ENCODE data around the gene TREML4. TPM values are rescaled to one million over a fixed set of nuclear protein-coding genes. Genes with fewer than 3 reads are reported as not detected.

The TREML4 gene
- total RNA-seq, 1 donor from 2014 or later: not detected

- Histone ChIP-seq H3K4me2 (ENCODE audit: low read length) (no peak overlapping the region), H3K36me3 (ENCODE audit: insufficient read depth, low read length) (no peaks in the 10 kb centered on the region), H3K79me2 (ENCODE audit: insufficient read depth, low read length) (no peaks in the 10 kb centered on the region), H4K20me1 (ENCODE audit: insufficient read depth, low read length) (no peaks in the 10 kb centered on the region), H3K27ac (ENCODE audit: low read depth, low read length) (no peak overlapping the region), H3K9ac (ENCODE audit: low read length) (no peak overlapping the region), H3K27me3 (ENCODE audit: insufficient read depth, low read length) (peaks cover 2% of the 10 kb centered on the region), H3K9me3 (ENCODE audit: insufficient read depth, low read depth, low read length) (no peaks in the 10 kb centered on the region), H3K4me3 (ENCODE audit: insufficient read depth, low read depth, low read length) (no peak overlapping the region), H2AFZ (ENCODE audit: low read depth, low read length) (no peak overlapping the region), H3K4me1 (ENCODE audit: insufficient read depth, low read length) (no peaks in the 10 kb centered on the region)
- no peak for FAIRE-seq
- no peak overlapping the region for H3K27ac Mint-ChIP-seq (ENCODE audit: unreplicated experiment)
- TF ChIP-seq, protein P1, sequence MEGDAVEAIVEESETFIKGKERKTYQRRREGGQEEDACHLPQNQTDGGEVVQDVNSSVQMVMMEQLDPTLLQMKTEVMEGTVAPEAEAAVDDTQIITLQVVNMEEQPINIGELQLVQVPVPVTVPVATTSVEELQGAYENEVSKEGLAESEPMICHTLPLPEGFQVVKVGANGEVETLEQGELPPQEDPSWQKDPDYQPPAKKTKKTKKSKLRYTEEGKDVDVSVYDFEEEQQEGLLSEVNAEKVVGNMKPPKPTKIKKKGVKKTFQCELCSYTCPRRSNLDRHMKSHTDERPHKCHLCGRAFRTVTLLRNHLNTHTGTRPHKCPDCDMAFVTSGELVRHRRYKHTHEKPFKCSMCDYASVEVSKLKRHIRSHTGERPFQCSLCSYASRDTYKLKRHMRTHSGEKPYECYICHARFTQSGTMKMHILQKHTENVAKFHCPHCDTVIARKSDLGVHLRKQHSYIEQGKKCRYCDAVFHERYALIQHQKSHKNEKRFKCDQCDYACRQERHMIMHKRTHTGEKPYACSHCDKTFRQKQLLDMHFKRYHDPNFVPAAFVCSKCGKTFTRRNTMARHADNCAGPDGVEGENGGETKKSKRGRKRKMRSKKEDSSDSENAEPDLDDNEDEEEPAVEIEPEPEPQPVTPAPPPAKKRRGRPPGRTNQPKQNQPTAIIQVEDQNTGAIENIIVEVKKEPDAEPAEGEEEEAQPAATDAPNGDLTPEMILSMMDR (IDR thresholded peaks at IDR 0.05; ENCODE audit: insufficient read depth, low read depth, low read length): no peak
- no peak for TF ChIP-seq EZH2 (IDR thresholded peaks at IDR 0.05; ENCODE audit: insufficient read depth, low read length)
- H3K27me3 Mint-ChIP-seq (ENCODE audit: low read depth, unreplicated experiment): peaks cover 51% of the 10 kb centered on the region
- DNase-seq (ENCODE audit: low read depth): no peak
- H3K4me3 Mint-ChIP-seq (ENCODE audit: unreplicated experiment): no peak overlapping the region
- H3K9me3 Mint-ChIP-seq (ENCODE audit: unreplicated experiment): peaks cover 25% of the 10 kb centered on the region
- no peaks in the 10 kb centered on the region for H3K4me1 Mint-ChIP-seq (ENCODE audit: low read depth, unreplicated experiment)
- no peaks in the 10 kb centered on the region for H3K36me3 Mint-ChIP-seq (ENCODE audit: low read depth, unreplicated experiment)
Measured at GRCh38 chr6:41193171-41193734, 34.9 kb upstream of the TREML4 start.

DNA sequence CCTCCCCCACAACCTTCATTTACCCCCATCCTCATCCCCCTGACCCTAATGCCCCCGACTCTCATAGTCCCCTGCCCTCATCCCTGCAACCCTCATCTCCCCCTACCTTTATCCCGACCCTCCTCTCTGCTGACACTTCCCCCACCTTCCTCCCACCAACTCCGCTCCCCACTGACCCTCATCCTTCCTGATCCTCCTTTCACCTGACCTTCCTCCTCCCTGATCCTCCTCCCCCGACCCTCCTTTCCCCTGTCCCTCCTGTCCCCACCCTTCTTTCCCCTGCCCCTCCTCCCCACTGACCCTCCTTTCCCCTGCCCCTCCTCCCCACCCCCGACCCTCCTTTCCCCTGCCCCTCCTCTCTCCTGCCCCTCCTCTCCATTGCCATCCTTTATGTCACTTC lies 34.3 kb upstream of the TREML4 start:
- Mint-ChIP-seq H3K9me3 (ENCODE audit: unreplicated experiment) (peaks cover 20% of the 10 kb centered on the region), H3K4me3 (ENCODE audit: unreplicated experiment) (no peak overlapping the region), H3K4me1 (ENCODE audit: low read depth, unreplicated experiment) (no peaks in the 10 kb centered on the region), H3K36me3 (ENCODE audit: low read depth, unreplicated experiment) (no peaks in the 10 kb centered on the region), H3K27ac (ENCODE audit: unreplicated experiment) (no peak overlapping the region), H3K27me3 (ENCODE audit: low read depth, unreplicated experiment) (peaks cover 53% of the 10 kb centered on the region)
- Histone ChIP-seq H3K27me3 (ENCODE audit: insufficient read depth, low read length) (peaks cover 2% of the 10 kb centered on the region), H3K79me2 (ENCODE audit: insufficient read depth, low read length) (no peaks in the 10 kb centered on the region), H3K9me3 (ENCODE audit: insufficient read depth, low read depth, low read length) (no peaks in the 10 kb centered on the region), H3K4me2 (ENCODE audit: low read length) (no peak overlapping the region), H2AFZ (ENCODE audit: low read depth, low read length) (no peak overlapping the region), H3K4me1 (ENCODE audit: insufficient read depth, low read length) (no peaks in the 10 kb centered on the region), H3K27ac (ENCODE audit: low read depth, low read length) (no peak overlapping the region), H3K36me3 (ENCODE audit: insufficient read depth, low read length) (no peaks in the 10 kb centered on the region), H4K20me1 (ENCODE audit: insufficient read depth, low read length) (no peaks in the 10 kb centered on the region), H3K4me3 (ENCODE audit: insufficient read depth, low read depth, low read length) (no peak overlapping the region), H3K9ac (ENCODE audit: low read length) (no peak overlapping the region)
- no peak for DNase-seq (ENCODE audit: low read depth)
- TF ChIP-seq, protein P1 (IDR thresholded peaks at IDR 0.05; ENCODE audit: insufficient read depth, low read depth, low read length): no peak
- TF ChIP-seq EZH2 (IDR thresholded peaks at IDR 0.05; ENCODE audit: insufficient read depth, low read length): no peak
- no peak for FAIRE-seq

DNA sequence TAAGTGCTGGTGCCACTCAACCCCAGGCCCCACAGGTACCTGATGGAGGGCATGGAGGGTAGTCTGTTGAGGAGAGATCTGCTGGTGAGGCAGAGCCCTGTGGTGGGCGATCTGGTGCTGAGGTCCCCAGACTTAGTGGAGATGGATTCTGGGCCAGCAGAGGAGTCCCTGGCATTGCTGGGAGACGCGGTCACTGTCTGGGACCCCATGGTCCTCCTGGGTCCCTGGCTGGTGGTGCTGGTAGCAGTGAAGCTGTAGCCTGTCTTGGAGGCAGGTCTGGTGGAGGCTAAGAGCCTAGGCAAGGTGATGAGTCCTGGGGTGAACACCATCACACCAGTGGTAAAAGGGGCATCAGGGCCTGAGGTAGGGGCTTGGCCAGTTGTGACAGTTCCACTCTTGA lies 33.8 kb upstream of the TREML4 start:
- DNase-seq (ENCODE audit: low read depth): no peak
- no peak overlapping the region for H3K27ac Mint-ChIP-seq (ENCODE audit: unreplicated experiment)

More for the DNA sequence above, 33.8 kb upstream of the TREML4 start:
- peaks cover 53% of the 10 kb centered on the region for H3K27me3 Mint-ChIP-seq (ENCODE audit: low read depth, unreplicated experiment)
- Histone ChIP-seq H3K4me2 (ENCODE audit: low read length) (no peak overlapping the region), H3K4me1 (ENCODE audit: insufficient read depth, low read length) (no peaks in the 10 kb centered on the region), H3K4me3 (ENCODE audit: insufficient read depth, low read depth, low read length) (no peak overlapping the region), H3K9ac (ENCODE audit: low read length) (no peak overlapping the region), H3K36me3 (ENCODE audit: insufficient read depth, low read length) (no peaks in the 10 kb centered on the region), H3K27me3 (ENCODE audit: insufficient read depth, low read length) (peaks cover 2% of the 10 kb centered on the region), H2AFZ (ENCODE audit: low read depth, low read length) (no peak overlapping the region), H3K9me3 (ENCODE audit: insufficient read depth, low read depth, low read length) (no peaks in the 10 kb centered on the region), H3K27ac (ENCODE audit: low read depth, low read length) (no peak overlapping the region), H3K79me2 (ENCODE audit: insufficient read depth, low read length) (no peaks in the 10 kb centered on the region), H4K20me1 (ENCODE audit: insufficient read depth, low read length) (no peaks in the 10 kb centered on the region)
- peaks cover 2% of the 10 kb centered on the region for H3K4me1 Mint-ChIP-seq (ENCODE audit: low read depth, unreplicated experiment)
- FAIRE-seq: no peak
- no peaks in the 10 kb centered on the region for H3K36me3 Mint-ChIP-seq (ENCODE audit: low read depth, unreplicated experiment)
- TF ChIP-seq, protein P1 (IDR thresholded peaks at IDR 0.05; ENCODE audit: insufficient read depth, low read depth, low read length): no peak
- no peak for TF ChIP-seq EZH2 (IDR thresholded peaks at IDR 0.05; ENCODE audit: insufficient read depth, low read length)
- peaks cover 16% of the 10 kb centered on the region for H3K9me3 Mint-ChIP-seq (ENCODE audit: unreplicated experiment)
- H3K4me3 Mint-ChIP-seq (ENCODE audit: unreplicated experiment): no peak overlapping the region
